Activated naive CD4-positive, alpha-beta T cell treated with anti-CD3 and anti-CD28 coated beads, Interleukin-2, amount 50 U/mL, for 72 hours (primary cell): Measurements from ENCODE around the gene TMEM11. TPM values are rescaled to one million over a fixed set of nuclear protein-coding genes. Genes with fewer than 3 reads are reported as not detected.

ENCODE experiments used
- ATAC-seq, 2 donors: fragments of 150-1000 bp; cut with Tn5 transposase; 2 replicates each; pipeline ENCODE4 v1.10.0; 2021; ENCODE audit warnings: mild to moderate bottlenecking in 2 of 2, moderate library complexity in 2 of 2
- DNase-seq, 2 donors: peaks; one replicate each; pipeline ENCODE4 v3.0.0; 2021 to 2022; ENCODE audit warnings: low spot score in 2 of 2
- H3K27ac Mint-ChIP-seq, 2 donors: one replicate each; pipeline ENCODE4 v1.8.0; 2022; ENCODE audit warnings: mild to moderate bottlenecking in 2 of 2, mixed read lengths in 2 of 2
- H3K36me3 Mint-ChIP-seq, 2 donors: one replicate each; pipeline ENCODE4 v1.8.0; 2022; ENCODE audit warnings: mixed read lengths in 2 of 2
- H3K9me3 Mint-ChIP-seq, 2 donors: one replicate each; pipeline ENCODE4 v1.8.0; 2022; ENCODE audit warnings: mixed read lengths in 2 of 2
- total RNA-seq, 2 donors: library from RNA; stranded (reverse); gene quantifications; one replicate each; pipeline ENCODE4 v1.2.3, GENCODE V29; 2022

Gene TMEM11
- total RNA-seq, 2 donors from 2014 or later, result 21.9 to 23.6 TPM

DNA sequence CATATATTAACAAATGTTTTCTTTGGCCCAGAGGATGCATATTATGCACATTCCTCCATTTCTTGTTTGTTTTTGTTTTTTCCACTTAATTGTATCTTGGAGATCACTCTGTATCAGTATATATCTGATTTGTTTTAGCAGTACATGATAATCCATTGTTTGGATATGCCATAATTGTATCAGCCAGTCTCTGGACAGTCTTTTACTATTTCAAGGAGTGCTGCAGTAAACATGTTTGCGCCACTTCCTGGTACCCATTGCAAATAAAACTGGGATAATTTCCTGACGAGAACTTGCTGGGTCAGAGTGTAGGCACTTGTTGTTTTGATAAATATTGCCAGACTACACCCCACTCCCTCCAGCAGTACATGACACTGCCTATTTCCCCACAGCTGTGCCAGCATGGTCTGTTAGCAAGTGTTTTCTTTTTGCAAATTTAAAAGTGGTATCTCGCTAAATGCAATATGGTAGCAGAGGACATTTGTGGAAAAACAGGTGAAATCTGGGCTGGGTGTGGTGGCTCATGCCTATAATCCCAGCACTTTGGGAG lies 4.9 kb upstream of the TMEM11 start:
- Mint-ChIP-seq H3K36me3 (peaks cover 21 to 26% of the 10 kb centered on the region in 2 donors), H3K9me3 (no peaks in the 10 kb centered on the region), H3K27ac (no peak overlapping the region)
- ATAC-seq, result no peak
- no peak for DNase-seq

DNA sequence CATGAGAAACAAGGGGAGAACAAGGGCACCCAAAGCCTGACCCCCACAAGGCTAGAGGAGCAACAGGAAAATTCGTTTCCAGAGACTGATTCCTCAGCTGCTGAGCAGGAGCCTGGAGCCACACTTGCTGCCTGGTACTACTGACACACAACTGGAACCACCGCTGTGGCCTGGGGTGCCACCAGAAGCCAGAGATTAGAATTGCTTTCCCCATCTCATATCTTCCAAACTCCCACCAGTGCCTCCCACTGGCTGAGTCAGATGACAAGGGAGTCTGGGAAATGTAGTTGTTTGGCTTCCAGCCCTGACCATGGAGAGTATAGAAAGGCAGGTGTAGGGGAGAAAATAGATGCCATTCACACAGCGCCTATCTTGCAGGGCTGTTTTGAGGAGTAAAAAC lies 4.1 kb upstream of the TMEM11 start:
- peak overlapping the region in 1 of 2 donors; percentile 68 for H3K27ac Mint-ChIP-seq
- H3K36me3 Mint-ChIP-seq, result peaks cover 29 to 31% of the 10 kb centered on the region in 2 donors
- peak in 1 of 2 donors; percentile 21 for ATAC-seq
- no peaks in the 10 kb centered on the region for H3K9me3 Mint-ChIP-seq
- peak in 1 of 2 donors; percentile 30 for DNase-seq

DNA sequence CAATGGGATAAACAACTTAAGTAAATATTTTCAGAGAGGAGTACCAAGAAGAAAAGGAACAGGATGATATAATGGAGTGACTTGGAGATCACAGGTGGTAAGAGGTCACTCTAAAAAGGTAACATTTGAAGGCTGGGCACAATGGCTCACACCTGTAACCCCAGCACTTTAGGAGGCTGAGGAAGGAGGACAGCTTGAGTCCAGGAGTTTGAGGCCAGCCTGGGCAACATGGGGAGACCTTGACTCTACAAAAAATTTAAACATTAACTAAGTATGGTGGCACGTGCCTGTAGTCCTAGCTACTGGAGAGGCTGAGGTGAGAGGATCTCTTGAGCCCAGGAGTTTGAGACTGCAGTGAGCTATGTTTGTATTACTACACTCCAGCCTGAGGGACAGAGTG lies 3.4 kb upstream of the TMEM11 start:
- peak overlapping the region in 1 of 2 donors; percentile 68 for H3K27ac Mint-ChIP-seq

DNA sequence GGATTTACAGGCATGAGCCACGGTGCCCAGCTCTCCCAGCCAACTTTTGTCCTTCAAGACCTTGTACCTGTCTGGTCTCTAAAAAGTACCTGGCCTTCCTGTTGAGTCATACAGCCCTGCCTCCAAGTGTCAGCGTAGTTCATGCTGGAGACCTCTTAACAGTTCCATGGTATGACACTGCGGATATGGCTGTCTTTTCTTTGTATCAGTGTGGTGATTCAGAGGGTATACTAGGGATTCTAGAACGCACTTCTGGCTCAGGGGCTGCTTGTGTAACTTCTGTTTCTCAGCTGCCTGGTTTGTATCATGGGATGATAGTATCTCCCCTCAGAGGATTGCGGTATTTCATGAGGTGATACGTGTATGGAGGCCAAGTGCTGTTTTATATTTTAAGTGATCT lies 2.0 kb upstream of the TMEM11 start:
- H3K9me3 Mint-ChIP-seq, result no peaks in the 10 kb centered on the region
- ATAC-seq, result no peak
- peaks cover 27 to 35% of the 10 kb centered on the region in 2 donors for H3K36me3 Mint-ChIP-seq
- DNase-seq, result no peak
- H3K27ac Mint-ChIP-seq, result peak overlapping the region; percentile 72 to 90

More for the DNA sequence above, 3.4 kb upstream of the TMEM11 start:
- peaks cover 35 to 38% of the 10 kb centered on the region in 2 donors for H3K36me3 Mint-ChIP-seq
- ATAC-seq (no peak), DNase-seq (no peak)
- H3K9me3 Mint-ChIP-seq, result no peaks in the 10 kb centered on the region

- peaks cover 34 to 35% of the 10 kb centered on the region in 2 donors for H3K36me3 Mint-ChIP-seq
- H3K27ac Mint-ChIP-seq, result peak overlapping the region; percentile 72 to 90
- no peaks in the 10 kb centered on the region for H3K9me3 Mint-ChIP-seq
- ATAC-seq (peak in 1 of 2 donors; percentile 1), DNase-seq (no peak)
These were observed 998 bp upstream of the TMEM11 start for GRCh38 chr17:21214777-21215541.

DNA sequence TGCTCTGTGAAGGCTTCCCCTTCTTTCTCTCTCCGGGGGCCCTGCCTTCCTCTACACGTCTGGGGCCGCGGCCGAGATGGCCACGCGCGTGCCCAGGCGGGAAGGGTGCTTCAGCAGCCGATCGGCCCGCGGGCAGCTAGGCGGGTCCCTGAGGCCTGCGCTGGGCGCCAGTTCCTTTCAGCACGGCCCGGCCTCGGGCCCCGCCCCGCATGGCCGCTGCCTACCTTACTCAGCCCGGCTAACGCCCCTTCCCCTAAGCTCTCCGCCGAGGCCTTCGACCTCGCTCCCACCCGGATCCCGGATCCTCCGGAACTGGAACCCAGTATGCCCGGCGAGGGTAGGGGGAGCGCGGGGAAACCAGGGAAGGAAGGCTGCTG lies 335 bp downstream of the TMEM11 start:
- DNase-seq (no peak), ATAC-seq (peak; percentile 21 to 25)
- Mint-ChIP-seq H3K27ac (peak overlapping the region; percentile 90 to 97), H3K36me3 (peaks cover 34 to 35% of the 10 kb centered on the region in 2 donors), H3K9me3 (no peaks in the 10 kb centered on the region)

GRCh38 chr17:21212826-21213637 lies 929 bp downstream of the TMEM11 start:
- Mint-ChIP-seq H3K36me3 (peaks cover 34 to 35% of the 10 kb centered on the region in 2 donors), H3K27ac (peak overlapping the region; percentile 90 to 96), H3K9me3 (no peaks in the 10 kb centered on the region)
- DNase-seq (no peak), ATAC-seq (no peak)

DNA sequence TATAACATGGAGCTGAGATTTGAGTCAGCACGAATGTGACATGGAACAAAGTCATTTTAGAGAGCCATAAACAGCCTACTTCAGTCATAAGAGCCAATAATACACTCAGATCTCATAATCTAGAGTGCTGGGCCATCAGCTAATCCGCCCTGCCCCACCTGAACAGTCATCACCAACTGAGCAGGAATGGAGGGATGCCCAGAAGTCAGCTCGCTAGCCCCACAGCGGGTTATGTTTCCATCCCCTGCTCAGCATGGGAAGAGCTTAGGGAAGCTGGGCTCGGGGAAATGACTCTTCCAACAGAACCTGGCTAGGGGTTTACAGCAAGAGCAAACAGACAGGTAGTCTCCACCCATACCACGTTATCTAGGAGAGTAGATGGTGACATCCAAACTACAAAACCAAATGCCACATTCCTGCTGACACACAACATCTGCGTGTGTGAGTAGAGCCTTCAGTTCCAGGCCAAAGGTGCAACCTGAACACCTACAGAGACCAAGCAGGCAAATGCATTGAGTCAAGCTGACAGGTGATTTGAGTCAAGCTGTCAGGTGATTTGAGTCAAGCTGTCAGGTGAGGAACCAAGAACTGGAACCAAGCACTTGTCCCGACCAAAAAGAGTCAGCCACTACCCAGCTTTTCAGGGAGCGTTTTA lies 2.0 kb downstream of the TMEM11 start:
- no peak for ATAC-seq
- H3K27ac Mint-ChIP-seq, result peak overlapping the region in 1 of 2 donors; percentile 90

GRCh38 chr17:21210411-21211076 lies 3.4 kb downstream of the TMEM11 start:
- Mint-ChIP-seq H3K27ac (peak overlapping the region in 1 of 2 donors; percentile 91), H3K36me3 (peaks cover 21 to 28% of the 10 kb centered on the region in 2 donors), H3K9me3 (no peaks in the 10 kb centered on the region)
- DNase-seq (no peak), ATAC-seq (no peak)

More for the DNA sequence above, 2.0 kb downstream of the TMEM11 start:
- no peak for DNase-seq
- Mint-ChIP-seq H3K36me3 (peaks cover 24 to 35% of the 10 kb centered on the region in 2 donors), H3K9me3 (no peaks in the 10 kb centered on the region)

DNA sequence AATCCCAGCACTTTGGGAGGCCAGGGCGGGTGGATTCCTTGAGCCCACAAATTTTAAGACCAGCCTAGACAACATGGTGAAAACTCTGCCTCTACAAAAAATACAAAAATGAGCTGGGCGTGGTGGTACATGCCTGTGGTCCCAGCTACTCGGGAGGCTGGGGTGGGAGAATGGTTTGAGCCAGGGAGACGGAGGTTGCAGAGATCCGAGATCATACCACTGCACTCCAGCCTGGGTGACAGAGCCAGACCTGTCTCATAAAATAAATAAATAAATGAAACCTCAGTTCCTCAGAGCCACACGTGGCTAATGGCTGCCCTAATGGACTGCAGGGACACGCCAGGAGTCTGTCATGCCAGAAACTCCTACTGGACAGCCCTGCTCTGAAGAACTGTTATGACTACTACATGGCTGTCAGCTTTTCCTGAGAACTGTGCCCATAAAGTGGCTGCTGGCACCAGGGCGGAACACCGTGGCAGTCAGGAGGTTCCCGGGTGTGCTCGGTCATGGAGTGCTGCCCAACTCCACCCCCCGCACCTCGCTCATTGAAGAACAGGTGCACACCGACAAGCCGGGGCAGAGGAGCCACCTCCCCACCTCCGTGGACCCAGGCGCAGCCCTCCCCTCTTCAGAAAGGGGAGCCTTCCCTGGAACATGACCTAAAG lies 4.3 kb downstream of the TMEM11 start:
- Mint-ChIP-seq H3K36me3 (peaks cover 19 to 21% of the 10 kb centered on the region in 2 donors), H3K9me3 (no peaks in the 10 kb centered on the region), H3K27ac (peak overlapping the region in 1 of 2 donors; percentile 91)
- no peak for DNase-seq
- ATAC-seq, result no peak

GRCh38 chr17:21208352-21208751 lies 5.6 kb downstream of the TMEM11 start:
- H3K27ac Mint-ChIP-seq, result no peak overlapping the region

DNA sequence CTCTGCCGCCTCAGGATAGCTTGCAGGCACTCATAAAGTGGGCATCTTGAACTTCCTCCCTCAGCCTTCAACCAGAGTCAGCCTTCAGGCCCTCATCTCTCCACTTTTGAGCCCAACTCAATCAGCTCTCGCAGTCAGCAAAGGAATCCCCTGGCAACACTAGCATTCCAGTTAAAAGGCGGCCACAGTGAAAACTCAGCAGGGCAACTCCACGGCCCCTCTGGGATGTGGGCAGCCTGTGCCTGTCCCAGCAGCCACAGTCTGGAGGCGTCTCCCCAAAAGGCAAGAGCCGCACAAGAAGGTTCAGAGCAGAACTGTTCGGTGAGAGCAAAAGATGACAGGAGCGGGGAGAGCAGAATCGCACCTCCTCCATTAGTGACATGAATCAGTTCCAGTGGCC lies 9.0 kb downstream of the TMEM11 start:
- Mint-ChIP-seq H3K27ac (peak overlapping the region in 1 of 2 donors; percentile 28), H3K36me3 (no peaks in the 10 kb centered on the region), H3K9me3 (no peaks in the 10 kb centered on the region)
- DNase-seq (no peak), ATAC-seq (no peak)

More at GRCh38 chr17:21208352-21208751, 5.6 kb downstream of the TMEM11 start:
- DNase-seq (no peak), ATAC-seq (no peak)
- H3K36me3 Mint-ChIP-seq, result peaks cover 9 to 19% of the 10 kb centered on the region in 2 donors
- no peaks in the 10 kb centered on the region for H3K9me3 Mint-ChIP-seq

DNA sequence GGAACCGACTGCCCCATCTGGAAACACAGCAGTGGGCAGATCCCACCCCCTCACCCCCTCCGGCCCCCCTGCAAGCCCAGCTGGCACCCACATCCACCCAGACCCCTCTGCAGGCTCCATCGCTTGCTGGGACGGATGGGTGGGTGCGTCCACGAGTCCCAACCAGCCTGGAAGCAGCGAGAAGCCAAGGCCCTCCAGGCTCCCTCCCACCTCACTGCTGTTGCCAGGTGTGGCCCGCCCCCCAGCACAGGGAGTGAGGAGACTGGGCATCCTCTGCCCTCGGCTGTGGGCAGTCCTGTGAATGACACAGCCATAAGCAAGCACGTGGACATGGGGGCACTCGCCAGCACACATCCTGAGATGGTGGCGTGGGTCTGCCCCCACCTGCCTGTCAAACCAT lies 11.4 kb downstream of the TMEM11 start:
- Mint-ChIP-seq H3K27ac (no peak overlapping the region), H3K9me3 (no peaks in the 10 kb centered on the region), H3K36me3 (peaks cover 0 to 12% of the 10 kb centered on the region in 2 donors)
- ATAC-seq (no peak), DNase-seq (no peak)

GRCh38 chr17:21201874-21202273 lies 12.1 kb downstream of the TMEM11 start:
- no peak overlapping the region for H3K27ac Mint-ChIP-seq
- H3K9me3 Mint-ChIP-seq, result no peaks in the 10 kb centered on the region
- ATAC-seq (no peak), DNase-seq (no peak)
- peaks cover 0 to 19% of the 10 kb centered on the region in 2 donors for H3K36me3 Mint-ChIP-seq

- DNase-seq (no peak), ATAC-seq (no peak)
- peaks cover 0 to 22% of the 10 kb centered on the region in 2 donors for H3K36me3 Mint-ChIP-seq
- peak overlapping the region in 1 of 2 donors; percentile 79 for H3K27ac Mint-ChIP-seq
- H3K9me3 Mint-ChIP-seq, result no peaks in the 10 kb centered on the region
These were observed 12.7 kb downstream of the TMEM11 start for GRCh38 chr17:21201298-21201595.
